GM10266 (cell line): Measurements from ENCODE around the gene TRIP13.
"Not testable (repeated sequence)": the region's sequence is repeated elsewhere in the genome, so short reads cannot be mapped to it uniquely, and the experiment has no call there.

Source experiments
- DNase-seq: peaks from one replicate; pipeline ENCODE4 v3.0.0; 2012; ENCODE audit errors: extremely low spot score
- CTCF ChIP-seq: IDR thresholded peaks from 2 replicates; pipeline ENCODE4 v1.5.1; 2012; ENCODE audit warnings: mild to moderate bottlenecking, low read depth; ENCODE audit not compliant: control insufficient read depth, insufficient read depth; ENCODE audit errors: missing control alignments

TRIP13 gene

GRCh38 chr5:892394-893136 is at the start of gene TRIP13, which contains the start of gene BRD9:
TRIP13 (plus strand) TSS chr5:892884; CDS start chr5:892999, 115 bp downstream.
BRD9 (minus strand) TSS chr5:892801; CDS start chr5:892657, 144 bp downstream.
- peak; percentile 99 for DNase-seq

GRCh38 chr5:843371-843770 is 49.3 kb upstream of the TRIP13 start:
- DNase-seq = not testable (repeated sequence)

More at GRCh38 chr5:892394-893136, at the start of gene TRIP13, which contains the start of gene BRD9:
- peak; percentile 37 for TF ChIP-seq CTCF

- not testable (repeated sequence) for DNase-seq
Observed at GRCh38 chr5:843926-844325, 48.8 kb upstream of the TRIP13 start.

- DNase-seq = not testable (repeated sequence)
Observed at GRCh38 chr5:844426-844825, 48.3 kb upstream of the TRIP13 start.

GRCh38 chr5:845031-845675 is 47.5 kb upstream of the TRIP13 start:
- DNase-seq = not testable (repeated sequence)

- DNase-seq = not testable (repeated sequence)
Observed at GRCh38 chr5:845676-846601, 46.7 kb upstream of the TRIP13 start.

GRCh38 chr5:846602-847091 is 46.0 kb upstream of the TRIP13 start:
- not testable (repeated sequence) for DNase-seq

GRCh38 chr5:847212-847611 is 45.5 kb upstream of the TRIP13 start:
- DNase-seq = not testable (repeated sequence)

- not testable (repeated sequence) for DNase-seq
Observed at GRCh38 chr5:847736-848135, 44.9 kb upstream of the TRIP13 start.

GRCh38 chr5:848671-849111 is 44.0 kb upstream of the TRIP13 start:
- no peak for DNase-seq
- TF ChIP-seq CTCF = no peak

GRCh38 chr5:849651-850301 is 42.9 kb upstream of the TRIP13 start:
- TF ChIP-seq CTCF = no peak
- no peak for DNase-seq
